ENCODE results near the gene KPNA3.
"Not testable (repeated sequence)": the region's sequence is repeated elsewhere in the genome, so short reads cannot be mapped to it uniquely, and the experiment has no call there.

The KPNA3 gene

GRCh38 chr13:49792550-49793324 is at the start of gene KPNA3:
Gene KPNA3, minus strand, starts transcription at chr13:49792682. Its CDS starts 176 bp downstream, at chr13:49792506.
- DNase-seq (ENCODE audit: low spot score) = peak; percentile 93

GRCh38 chr13:49841964-49842363 is 49.5 kb upstream of the KPNA3 start:
- no peak for DNase-seq (ENCODE audit: low spot score)

- no peak for DNase-seq (ENCODE audit: low spot score)
These were observed 48.2 kb upstream of the KPNA3 start for GRCh38 chr13:49840675-49841074.

- DNase-seq (ENCODE audit: low spot score) = no peak
These were observed 47.8 kb upstream of the KPNA3 start for GRCh38 chr13:49840266-49840665.

GRCh38 chr13:49838989-49839388 is 46.5 kb upstream of the KPNA3 start:
- no peak for DNase-seq (ENCODE audit: low spot score)

- no peak for DNase-seq (ENCODE audit: low spot score)
These were observed 44.0 kb upstream of the KPNA3 start for GRCh38 chr13:49836516-49836915.

GRCh38 chr13:49833402-49833801 is 40.9 kb upstream of the KPNA3 start:
- no peak for DNase-seq (ENCODE audit: low spot score)

- DNase-seq (ENCODE audit: low spot score) = no peak
These were observed 39.0 kb upstream of the KPNA3 start for GRCh38 chr13:49831455-49831854.

GRCh38 chr13:49830721-49831120 is 38.2 kb upstream of the KPNA3 start:
- DNase-seq (ENCODE audit: low spot score) = no peak

- no peak for DNase-seq (ENCODE audit: low spot score)
These were observed 37.2 kb upstream of the KPNA3 start for GRCh38 chr13:49829715-49830114.

- DNase-seq (ENCODE audit: low spot score) = no peak
These were observed 36.0 kb upstream of the KPNA3 start for GRCh38 chr13:49828453-49828852.

- no peak for DNase-seq (ENCODE audit: low spot score)
These were observed 35.4 kb upstream of the KPNA3 start for GRCh38 chr13:49827891-49828290.

- DNase-seq (ENCODE audit: low spot score) = no peak
These were observed 34.9 kb upstream of the KPNA3 start for GRCh38 chr13:49827336-49827735.

- no peak for DNase-seq (ENCODE audit: low spot score)
These were observed 28.9 kb upstream of the KPNA3 start for GRCh38 chr13:49821216-49822009.

GRCh38 chr13:49820591-49821215 is 28.2 kb upstream of the KPNA3 start:
- no peak for DNase-seq (ENCODE audit: low spot score)

GRCh38 chr13:49816047-49816446 is 23.6 kb upstream of the KPNA3 start:
- not testable (repeated sequence) for DNase-seq (ENCODE audit: low spot score)

GRCh38 chr13:49814551-49815270 is 22.2 kb upstream of the KPNA3 start:
- DNase-seq (ENCODE audit: low spot score) = no peak

GRCh38 chr13:49812812-49813211 is 20.3 kb upstream of the KPNA3 start:
- no peak for DNase-seq (ENCODE audit: low spot score)

- no peak for DNase-seq (ENCODE audit: low spot score)
These were observed 19.0 kb upstream of the KPNA3 start for GRCh38 chr13:49811527-49811908.

- DNase-seq (ENCODE audit: low spot score) = peak; percentile 40
These were observed 18.4 kb upstream of the KPNA3 start for GRCh38 chr13:49810567-49811526.

GRCh38 chr13:49807681-49808080 is 15.2 kb upstream of the KPNA3 start:
- no peak for DNase-seq (ENCODE audit: low spot score)

All from AG08395 (cell line).